A549 (cell line): ENCODE results near the gene NPEPPS. TPM values are rescaled to one million over a fixed set of nuclear protein-coding genes. Genes with fewer than 3 reads are reported as not detected.

ENCODE experiments used
- BHLHE40 ChIP-seq: IDR thresholded peaks from 2 replicates; pipeline ENCODE4 v1.6.1; 2012; ENCODE audit warnings: low read depth, low read length, inconsistent platforms
- CBX2 ChIP-seq: fragments of 200-600 bp; sonication (generic); IDR thresholded peaks from 2 replicates; pipeline ENCODE4 v1.6.1; 2016; ENCODE audit warnings: low read depth, mild to moderate bottlenecking, borderline replicate concordance
- CHD2 ChIP-seq: fragments of 150-350 bp; IDR thresholded peaks from 2 replicates; pipeline ENCODE4 v1.6.1; 2014; ENCODE audit warnings: low read length; ENCODE audit not compliant: partially characterized antibody
- CTCF ChIP-seq: fragments of >200 bp; sonication (Bioruptor Twin); formaldehyde crosslinking; IDR thresholded peaks from 3 replicates; pipeline ENCODE4 v1.5.1; 2016
- EHMT2 ChIP-seq: fragments of 200-600 bp; sonication (generic); IDR thresholded peaks from 2 replicates; pipeline ENCODE4 v1.6.1; 2016; ENCODE audit warnings: antibody characterized with exemption, low read depth, mild to moderate bottlenecking, moderate library complexity
- EP300 ChIP-seq, 2 experiments: fragments of >200 bp; sonication (Bioruptor Twin); formaldehyde crosslinking; IDR thresholded peaks; 2 replicates in 1 of 2; 3 replicates in 1 of 2; pipeline ENCODE4 v1.6.1; 2016 to 2017
- ESRRA ChIP-seq: fragments of 150-350 bp; IDR thresholded peaks from 2 replicates; pipeline ENCODE4 v1.6.1; 2014; ENCODE audit warnings: mild to moderate bottlenecking, low read length, borderline replicate concordance
- FOSB ChIP-seq: fragments of 250-450 bp; sonication (Bioruptor Pico); IDR thresholded peaks from 2 replicates; pipeline ENCODE4 v1.5.0; 2020; ENCODE audit warnings: mild to moderate bottlenecking, moderate library complexity
- FOSL2 ChIP-seq, 2 experiments: fragments of 450-650 bp in 1 of 2; fragments of >200 bp in 1 of 2; sonication (Bioruptor Twin) in 1 of 2; formaldehyde crosslinking; IDR thresholded peaks; 2 replicates each; pipeline versions ENCODE4 v1.5.0 to v1.6.1; 2016 to 2020; ENCODE audit warnings: mild to moderate bottlenecking in 1 of 2, moderate library complexity in 1 of 2
- FOXS1 ChIP-seq: fragments of 250-450 bp; sonication (Bioruptor Pico); IDR thresholded peaks from 2 replicates; pipeline ENCODE4 v1.5.0; 2020; ENCODE audit warnings: mild to moderate bottlenecking, moderate library complexity
- GATA3 ChIP-seq: IDR thresholded peaks from 2 replicates; pipeline ENCODE4 v1.6.1; 2012; ENCODE audit warnings: borderline replicate concordance
- HDAC2 ChIP-seq: fragments of 200-600 bp; sonication (generic); IDR thresholded peaks from 2 replicates; pipeline ENCODE4 v1.6.1; 2016
- HEYL ChIP-seq: fragments of 250-450 bp; sonication (Bioruptor Pico); IDR thresholded peaks from 2 replicates; pipeline ENCODE4 v1.8.0; 2021; ENCODE audit warnings: mild to moderate bottlenecking, moderate library complexity
- HMGXB4 ChIP-seq: fragments of 250-450 bp; sonication (Bioruptor Pico); IDR thresholded peaks from 2 replicates; pipeline ENCODE4 v1.5.0; 2021; ENCODE audit warnings: mild to moderate bottlenecking, moderate library complexity, borderline replicate concordance
- HOXA7 ChIP-seq: fragments of 250-450 bp; sonication (Bioruptor Pico); IDR thresholded peaks from 2 replicates; pipeline ENCODE4 v1.5.0; 2020; ENCODE audit warnings: mild to moderate bottlenecking, moderate library complexity
- HOXB13 ChIP-seq: fragments of 250-450 bp; sonication (Bioruptor Pico); IDR thresholded peaks from 2 replicates; pipeline ENCODE4 v1.5.0; 2020; ENCODE audit warnings: low read depth, mild to moderate bottlenecking, moderate library complexity
- JUN ChIP-seq, 2 experiments: fragments of >200 bp; sonication (Bioruptor Twin); formaldehyde crosslinking; IDR thresholded peaks; 2 replicates in 1 of 2; 3 replicates in 1 of 2; pipeline ENCODE4 v1.6.1; 2016 to 2017
- JUNB ChIP-seq: fragments of >200 bp; sonication (Bioruptor Twin); formaldehyde crosslinking; IDR thresholded peaks from 2 replicates; pipeline ENCODE4 v1.6.1; 2016
- KDM1A ChIP-seq: fragments of 200-600 bp; sonication (generic); IDR thresholded peaks from 2 replicates; pipeline ENCODE4 v1.6.1; 2016; ENCODE audit warnings: low read depth, mild to moderate bottlenecking
- KDM5A ChIP-seq: fragments of 200-600 bp; sonication (generic); IDR thresholded peaks from 2 replicates; pipeline ENCODE4 v1.6.1; 2016; ENCODE audit warnings: antibody characterized with exemption, mild to moderate bottlenecking
- MAX ChIP-seq: IDR thresholded peaks from 2 replicates; pipeline ENCODE4 v1.6.1; 2012
- NFE2L2 ChIP-seq: fragments of 150-350 bp; conservative IDR thresholded peaks from 2 replicates; pipeline ENCODE4 v1.6.1; 2014; ENCODE audit warnings: low read length
- NR3C1 ChIP-seq: fragments of >200 bp; sonication (Bioruptor Twin); formaldehyde crosslinking; IDR thresholded peaks from 3 replicates; pipeline ENCODE4 v1.6.1; 2017
- POLR2AphosphoS2 ChIP-seq: conservative IDR thresholded peaks from 2 replicates; pipeline ENCODE4 v1.6.1; 2012; ENCODE audit warnings: low read length, improper control_type of control experiment, inconsistent platforms
- RAD21 ChIP-seq, 2 experiments: fragments of >200 bp in 1 of 2; sonication (Bioruptor Twin) in 1 of 2; formaldehyde crosslinking in 1 of 2; IDR thresholded peaks in 1 of 2; conservative IDR thresholded peaks in 1 of 2; 2 replicates in 1 of 2; 3 replicates in 1 of 2; pipeline ENCODE4 v1.6.1; 2012 to 2018; ENCODE audit warnings: inconsistent platforms in 1 of 2
- RARB ChIP-seq: fragments of 250-450 bp; sonication (Bioruptor Pico); IDR thresholded peaks from 2 replicates; pipeline ENCODE4 v1.8.0; 2021; ENCODE audit warnings: mild to moderate bottlenecking, moderate library complexity
- RCOR1 ChIP-seq: fragments of 150-350 bp; IDR thresholded peaks from 2 replicates; pipeline ENCODE4 v1.6.1; 2014; ENCODE audit warnings: antibody characterized with exemption, low read length, low read depth
- RFX5 ChIP-seq: fragments of 450-650 bp; IDR thresholded peaks from 2 replicates; pipeline ENCODE4 v1.7.1; 2014; ENCODE audit warnings: antibody characterized with exemption, mild to moderate bottlenecking, moderate library complexity
- RNF2 ChIP-seq: fragments of 200-600 bp; sonication (generic); IDR thresholded peaks from 2 replicates; pipeline ENCODE4 v1.6.1; 2016; ENCODE audit warnings: low read depth, mild to moderate bottlenecking, antibody characterized with exemption, moderate library complexity, borderline replicate concordance
- SREBF2 ChIP-seq: fragments of 450-650 bp; IDR thresholded peaks from 2 replicates; pipeline ENCODE4 v1.6.1; 2014; ENCODE audit warnings: mild to moderate bottlenecking, moderate library complexity
- TFCP2L1 ChIP-seq: fragments of 250-450 bp; sonication (Bioruptor Pico); IDR thresholded peaks from 2 replicates; pipeline ENCODE4 v1.5.0; 2021; ENCODE audit warnings: mild to moderate bottlenecking
- TP53 ChIP-seq: fragments of 250-450 bp; sonication (Bioruptor Pico); IDR thresholded peaks from 2 replicates; pipeline ENCODE4 v1.5.0; 2021; ENCODE audit warnings: mild to moderate bottlenecking, moderate library complexity
- ZC3H11A ChIP-seq: fragments of 450-650 bp; IDR thresholded peaks from 2 replicates; pipeline ENCODE4 v1.6.1; 2014; ENCODE audit warnings: antibody characterized with exemption, mild to moderate bottlenecking
- polyA plus RNA-seq, 4 experiments: library from polyadenylated mRNA; depleted of rRNA in 3 of 4; stranded (reverse); fragments of >200 nt; fragmentation: RNase III in 1 of 4; extraction: RNeasy Plus Mini Kit Qiagen cat#74134 plus additional on column Dnase treatment in 1 of 4; gene quantifications; 2 replicates in 3 of 4; 3 replicates in 1 of 4; pipeline ENCODE4 v1.2.3, GENCODE V29; 2011 to 2017
- TF ChIP-seq, protein P1 (sequence below): fragments of 250-450 bp; sonication (Bioruptor Pico); IDR thresholded peaks from 2 replicates; pipeline ENCODE4 v1.5.0; 2020; ENCODE audit warnings: low read depth, mild to moderate bottlenecking, moderate library complexity
- TF ChIP-seq, protein P2 (sequence below): fragments of 150-350 bp; IDR thresholded peaks from 2 replicates; pipeline ENCODE4 v1.6.1; 2014; ENCODE audit warnings: low read depth, mild to moderate bottlenecking, low read length
- TF ChIP-seq, protein P3 (sequence below): fragments of >200 bp; sonication (Bioruptor Twin); formaldehyde crosslinking; IDR thresholded peaks from 3 replicates; pipeline ENCODE4 v1.6.1; 2016

The NPEPPS gene
- polyA plus RNA-seq, 2 of the 4 experiments (the other 2 are of a cell fraction), result 99.2 to 169 TPM

GRCh38 chr17:47649153-47649971, 118.5 kb downstream of the NPEPPS start, which contains the start of gene KPNB1 (continued):
- TF ChIP-seq HMGXB4 (CRISPR knock-in tag) (no peak), ZC3H11A (no peak), TFCP2L1 (peak; percentile 97), CBX2 (no peak), JUN (IDR thresholded peaks at IDR 0.05) (peak; percentile 30 to 91; a peak in 4 of 5 replicates), KDM1A (peak; percentile 97; the same call in 1 of the 2 replicates), HOXA7 (CRISPR knock-in tag) (peak; percentile 48; the same call in 1 of the 2 replicates), NR3C1 (no peak), FOXS1 (CRISPR knock-in tag) (peak; percentile 95), RARB (CRISPR knock-in tag) (no peak; the same call in 1 of the 2 replicates), CHD2 (peak; percentile 86), RNF2 (no peak), RAD21 (conservative IDR thresholded peaks at IDR 0.05 in 1 of 2, IDR thresholded peaks at IDR 0.05 in 1 of 2) (0 out of 5 replicates have a peak, but pooled peaks of 1 of the 2 experiments have one; percentile 7), KDM5A (no peak), JUNB (no peak), FOSB (CRISPR knock-in tag) (peak; percentile 51; the same call in 1 of the 2 replicates), MAX (peak; percentile 93), HDAC2 (peak; percentile 7; the same call in 1 of the 2 replicates), NFE2L2 (0 out of 2 replicates have a peak, but pooled peaks have one; percentile 18), TP53 (CRISPR knock-in tag) (peak; percentile 97), EP300 (IDR thresholded peaks at IDR 0.05) (no peak), FOSL2 (IDR thresholded peaks at IDR 0.05) (no peak), FOSL2 (CRISPR knock-in tag; IDR thresholded peaks at IDR 0.05) (peak; percentile 48), HOXB13 (CRISPR knock-in tag) (peak; percentile 97), BHLHE40 (no peak), RFX5 (peak; percentile 95), GATA3 (peak; percentile 50; the same call in 1 of the 2 replicates), HEYL (peak; percentile 88), POLR2AphosphoS2 (no peak), SREBF2 (no peak), EHMT2 (no peak), RCOR1 (no peak; the same call in 1 of the 2 replicates), ESRRA (no peak), CTCF (no peak)
- TF ChIP-seq, protein P1, sequence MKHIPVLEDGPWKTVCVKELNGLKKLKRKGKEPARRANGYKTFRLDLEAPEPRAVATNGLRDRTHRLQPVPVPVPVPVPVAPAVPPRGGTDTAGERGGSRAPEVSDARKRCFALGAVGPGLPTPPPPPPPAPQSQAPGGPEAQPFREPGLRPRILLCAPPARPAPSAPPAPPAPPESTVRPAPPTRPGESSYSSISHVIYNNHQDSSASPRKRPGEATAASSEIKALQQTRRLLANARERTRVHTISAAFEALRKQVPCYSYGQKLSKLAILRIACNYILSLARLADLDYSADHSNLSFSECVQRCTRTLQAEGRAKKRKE (CRISPR knock-in tag), result peak; percentile 98
- TF ChIP-seq, protein P2, sequence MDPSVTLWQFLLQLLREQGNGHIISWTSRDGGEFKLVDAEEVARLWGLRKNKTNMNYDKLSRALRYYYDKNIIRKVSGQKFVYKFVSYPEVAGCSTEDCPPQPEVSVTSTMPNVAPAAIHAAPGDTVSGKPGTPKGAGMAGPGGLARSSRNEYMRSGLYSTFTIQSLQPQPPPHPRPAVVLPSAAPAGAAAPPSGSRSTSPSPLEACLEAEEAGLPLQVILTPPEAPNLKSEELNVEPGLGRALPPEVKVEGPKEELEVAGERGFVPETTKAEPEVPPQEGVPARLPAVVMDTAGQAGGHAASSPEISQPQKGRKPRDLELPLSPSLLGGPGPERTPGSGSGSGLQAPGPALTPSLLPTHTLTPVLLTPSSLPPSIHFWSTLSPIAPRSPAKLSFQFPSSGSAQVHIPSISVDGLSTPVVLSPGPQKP, result no peak
- TF ChIP-seq, protein P3, sequence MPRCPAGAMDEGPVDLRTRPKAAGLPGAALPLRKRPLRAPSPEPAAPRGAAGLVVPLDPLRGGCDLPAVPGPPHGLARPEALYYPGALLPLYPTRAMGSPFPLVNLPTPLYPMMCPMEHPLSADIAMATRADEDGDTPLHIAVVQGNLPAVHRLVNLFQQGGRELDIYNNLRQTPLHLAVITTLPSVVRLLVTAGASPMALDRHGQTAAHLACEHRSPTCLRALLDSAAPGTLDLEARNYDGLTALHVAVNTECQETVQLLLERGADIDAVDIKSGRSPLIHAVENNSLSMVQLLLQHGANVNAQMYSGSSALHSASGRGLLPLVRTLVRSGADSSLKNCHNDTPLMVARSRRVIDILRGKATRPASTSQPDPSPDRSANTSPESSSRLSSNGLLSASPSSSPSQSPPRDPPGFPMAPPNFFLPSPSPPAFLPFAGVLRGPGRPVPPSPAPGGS, result no peak; the same call in none of the 3 replicates
